ENCODE results near the gene CLDN34.

- TF ChIP-seq TAF1 (IDR thresholded peaks at IDR 0.05; ENCODE audit: low read depth, low read length) = no peak
- no peak for TF ChIP-seq POLR2A (IDR thresholded peaks at IDR 0.05; ENCODE audit: low read depth, low read length)
These were observed 10.5 kb downstream of the CLDN34 start for GRCh38 chrX:9977635-9978034.
